Measurements from ENCODE around the gene RASSF7.

DNA sequence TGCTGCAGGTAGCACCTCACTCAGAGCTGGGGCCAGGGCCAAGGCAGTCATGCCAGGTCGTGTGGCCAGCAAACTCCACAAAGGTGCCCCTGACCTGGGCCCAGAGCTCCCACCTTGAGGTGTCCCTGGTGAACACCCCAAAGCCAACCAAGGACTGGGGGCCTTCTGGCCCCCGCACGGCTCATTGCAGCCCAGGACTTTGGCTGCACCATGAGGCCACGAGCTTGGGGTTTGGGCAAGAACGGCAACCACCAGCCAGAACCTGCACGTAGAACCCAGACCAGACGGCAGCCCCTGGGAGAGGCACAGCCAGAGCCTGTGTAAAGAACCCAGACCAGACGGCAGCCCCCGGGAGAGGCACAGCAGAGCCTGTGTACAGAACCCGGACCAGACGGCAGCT, 15.6 kb upstream of the RASSF7 start:
- TF ChIP-seq ZNF565 (CRISPR knock-in tag; conservative IDR thresholded peaks at IDR 0.05; ENCODE audit: low read depth): no peak
- no peak for TF ChIP-seq ZNF70 (CRISPR knock-in tag; IDR thresholded peaks at IDR 0.05)
- TF ChIP-seq OSR1 (CRISPR knock-in tag; IDR thresholded peaks at IDR 0.05): no peak
- TF ChIP-seq ZFP30 (CRISPR knock-in tag; IDR thresholded peaks at IDR 0.05): no peak
- no peak for TF ChIP-seq ARNTL (CRISPR knock-in tag; IDR thresholded peaks at IDR 0.05; ENCODE audit: borderline replicate concordance, low read depth)
- no peak for TF ChIP-seq GLIS3 (CRISPR knock-in tag; IDR thresholded peaks at IDR 0.05)
- TF ChIP-seq, protein P1, sequence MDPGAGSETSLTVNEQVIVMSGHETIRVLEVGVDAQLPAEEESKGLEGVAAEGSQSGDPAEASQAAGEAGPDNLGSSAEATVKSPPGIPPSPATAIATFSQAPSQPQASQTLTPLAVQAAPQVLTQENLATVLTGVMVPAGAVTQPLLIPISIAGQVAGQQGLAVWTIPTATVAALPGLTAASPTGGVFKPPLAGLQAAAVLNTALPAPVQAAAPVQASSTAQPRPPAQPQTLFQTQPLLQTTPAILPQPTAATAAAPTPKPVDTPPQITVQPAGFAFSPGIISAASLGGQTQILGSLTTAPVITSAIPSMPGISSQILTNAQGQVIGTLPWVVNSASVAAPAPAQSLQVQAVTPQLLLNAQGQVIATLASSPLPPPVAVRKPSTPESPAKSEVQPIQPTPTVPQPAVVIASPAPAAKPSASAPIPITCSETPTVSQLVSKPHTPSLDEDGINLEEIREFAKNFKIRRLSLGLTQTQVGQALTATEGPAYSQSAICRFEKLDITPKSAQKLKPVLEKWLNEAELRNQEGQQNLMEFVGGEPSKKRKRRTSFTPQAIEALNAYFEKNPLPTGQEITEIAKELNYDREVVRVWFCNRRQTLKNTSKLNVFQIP (CRISPR knock-in tag; IDR thresholded peaks at IDR 0.05; ENCODE audit: borderline replicate concordance, low read depth): no peak
- TF ChIP-seq, protein P2, sequence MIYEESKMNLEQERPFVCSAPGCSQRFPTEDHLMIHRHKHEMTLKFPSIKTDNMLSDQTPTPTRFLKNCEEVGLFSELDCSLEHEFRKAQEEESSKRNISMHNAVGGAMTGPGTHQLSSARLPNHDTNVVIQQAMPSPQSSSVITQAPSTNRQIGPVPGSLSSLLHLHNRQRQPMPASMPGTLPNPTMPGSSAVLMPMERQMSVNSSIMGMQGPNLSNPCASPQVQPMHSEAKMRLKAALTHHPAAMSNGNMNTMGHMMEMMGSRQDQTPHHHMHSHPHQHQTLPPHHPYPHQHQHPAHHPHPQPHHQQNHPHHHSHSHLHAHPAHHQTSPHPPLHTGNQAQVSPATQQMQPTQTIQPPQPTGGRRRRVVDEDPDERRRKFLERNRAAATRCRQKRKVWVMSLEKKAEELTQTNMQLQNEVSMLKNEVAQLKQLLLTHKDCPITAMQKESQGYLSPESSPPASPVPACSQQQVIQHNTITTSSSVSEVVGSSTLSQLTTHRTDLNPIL (CRISPR knock-in tag; IDR thresholded peaks at IDR 0.05; ENCODE audit: low read depth): no peak
- no peak for TF ChIP-seq BACH2 (CRISPR knock-in tag; IDR thresholded peaks at IDR 0.05; ENCODE audit: borderline replicate concordance)
- no peak for TF ChIP-seq PATZ1 (CRISPR knock-in tag; IDR thresholded peaks at IDR 0.05; ENCODE audit: borderline replicate concordance)
- no peak for TF ChIP-seq RARB (CRISPR knock-in tag; IDR thresholded peaks at IDR 0.05)
- no peak for TF ChIP-seq PPARA (CRISPR knock-in tag; IDR thresholded peaks at IDR 0.05; ENCODE audit: borderline replicate concordance)
- no peak for TF ChIP-seq TSHZ2 (CRISPR knock-in tag; IDR thresholded peaks at IDR 0.05)

All from SK-N-SH treated with all-trans-retinoic acid at 6 μM for 48 hours (cell line).